ENCODE results near the gene SEMA3B. TPM values are rescaled to one million over a fixed set of nuclear protein-coding genes. Genes with fewer than 3 reads are reported as not detected.

The SEMA3B gene
- total and polyA plus RNA-seq, 12 donors = 6.0 to 496 (median 224) TPM

GRCh38 chr3:50286322-50287227, 17.6 kb downstream of the SEMA3B start:
- TF ChIP-seq POLR2A (IDR thresholded peaks at IDR 0.05) (no peak), CTCF (IDR thresholded peaks at IDR 0.05) (no peak)
- Histone ChIP-seq H3K4me1 (replicated peaks in 1 of 2) (peaks cover 5 to 7% of the 10 kb centered on the region in 2 donors), H3K27ac (no peak overlapping the region), H3K4me3 (no peak overlapping the region), H3K9me3 (replicated peaks in 1 of 3) (no peaks in the 10 kb centered on the region), H3K36me3 (replicated peaks in 1 of 2) (peaks cover 0 to 30% of the 10 kb centered on the region in 2 donors), H3K27me3 (no peaks in the 10 kb centered on the region)
- no peak for DNase-seq
- WGBS, 4 donors = 87 to 91% (median 88%) methylated on average over 18 to 28 of the region's 28 CpGs
- intact Hi-C loops (cut with DNase I) = loop anchor here in 1 of 2 donors (5.0 to 10.0 kb wide), 2 partner anchors 46 to 162 kb away; no protein-coding TSS in a partner anchor

GRCh38 chr3:50287262-50287661, 18.3 kb downstream of the SEMA3B start:
- TF ChIP-seq POLR2A (IDR thresholded peaks at IDR 0.05) (no peak), CTCF (IDR thresholded peaks at IDR 0.05) (no peak)
- no peak for DNase-seq
- intact Hi-C loops (cut with DNase I) = loop anchor here in 1 of 2 donors (5.0 to 10.0 kb wide), 2 partner anchors 45 to 162 kb away; no protein-coding TSS in a partner anchor
- Histone ChIP-seq H3K4me1 (replicated peaks in 1 of 2) (peaks cover 6 to 9% of the 10 kb centered on the region in 2 donors), H3K9me3 (replicated peaks in 1 of 3) (no peaks in the 10 kb centered on the region), H3K4me3 (no peak overlapping the region), H3K36me3 (replicated peaks in 1 of 2) (peaks cover 0 to 30% of the 10 kb centered on the region in 2 donors), H3K27ac (no peak overlapping the region), H3K27me3 (no peaks in the 10 kb centered on the region)
- WGBS, 4 donors = 54 to 86% (median 80%) methylated on average over 1 of the region's 1 CpG

- 92 to 95% (median 94%) methylated on average over 7 to 23 of the region's 23 CpGs for WGBS, 4 donors
- no peak for TF ChIP-seq POLR2A (IDR thresholded peaks at IDR 0.05)
- no peak for TF ChIP-seq CTCF (IDR thresholded peaks at IDR 0.05)
- intact Hi-C loops (cut with DNase I) = loop anchor here in 1 of 2 donors (5.0 to 10.0 kb wide), 2 partner anchors 44 to 164 kb away; no protein-coding TSS in a partner anchor
These were observed 19.6 kb downstream of the SEMA3B start for GRCh38 chr3:50288387-50289007.

GRCh38 chr3:50289130-50289529, 20.2 kb downstream of the SEMA3B start:
- WGBS, 4 donors = 89 to 95% methylated on average over 6 of the region's 6 CpGs; no CpG with 5 or more reads in 2 of the 4 donors
- Histone ChIP-seq H3K9me3 (replicated peaks in 1 of 3) (no peaks in the 10 kb centered on the region), H3K27ac (no peak overlapping the region), H3K27me3 (no peaks in the 10 kb centered on the region), H3K4me1 (replicated peaks in 1 of 2) (peaks cover 19 to 21% of the 10 kb centered on the region in 2 donors), H3K4me3 (no peak overlapping the region), H3K36me3 (replicated peaks in 1 of 2) (peaks cover 0 to 30% of the 10 kb centered on the region in 2 donors)
- intact Hi-C loops (cut with DNase I) = loop anchor here in 1 of 2 donors (5.0 to 10.0 kb wide), 2 partner anchors 43 to 164 kb away; no protein-coding TSS in a partner anchor
- TF ChIP-seq CTCF (IDR thresholded peaks at IDR 0.05) = no peak
- no peak for TF ChIP-seq POLR2A (IDR thresholded peaks at IDR 0.05)
- DNase-seq = peak in 1 of 7 donors; percentile 17

More at GRCh38 chr3:50288387-50289007, 19.6 kb downstream of the SEMA3B start:
- Histone ChIP-seq H3K27me3 (no peaks in the 10 kb centered on the region), H3K27ac (no peak overlapping the region), H3K4me1 (replicated peaks in 1 of 2) (peaks cover 17 to 19% of the 10 kb centered on the region in 2 donors), H3K4me3 (no peak overlapping the region), H3K36me3 (replicated peaks in 1 of 2) (peaks cover 0 to 30% of the 10 kb centered on the region in 2 donors), H3K9me3 (replicated peaks in 1 of 3) (no peaks in the 10 kb centered on the region)
- peak in 3 of 7 donors; percentile 16 to 52 (median 17) for DNase-seq
